ENCODE measurements around the gene AQP6. TPM values are rescaled to one million over a fixed set of nuclear protein-coding genes. Genes with fewer than 3 reads are reported as not detected.

Gene AQP6
- total RNA-seq, 2 donors from 2014 or later, result not detected

GRCh38 chr12:50018968-50019367 lies 46.2 kb downstream of the AQP6 start:
- no peak for ATAC-seq (replicated peaks in 1 of 2)
- no peak overlapping the region for H3K4me3 Mint-ChIP-seq
- peaks cover 8 to 16% of the 10 kb centered on the region in 2 donors for H3K36me3 Mint-ChIP-seq (ENCODE audit: insufficient read depth in 2 of 2)

GRCh38 chr12:50019524-50019923 lies 46.8 kb downstream of the AQP6 start:
- peaks cover 39% of the 10 kb centered on the region for H3K4me1 Mint-ChIP-seq (ENCODE audit: low read depth)
- peaks cover 6 to 11% of the 10 kb centered on the region in 2 donors for H3K36me3 Mint-ChIP-seq (ENCODE audit: insufficient read depth in 2 of 2)
- H3K27me3 Mint-ChIP-seq (ENCODE audit: low read depth), result no peaks in the 10 kb centered on the region
- H3K4me3 Mint-ChIP-seq, result no peak overlapping the region
- no peaks in the 10 kb centered on the region for H3K9me3 Mint-ChIP-seq
- H3K27ac Mint-ChIP-seq, result no peak overlapping the region
- ATAC-seq (replicated peaks in 1 of 2) (no peak), DNase-seq (no peak)

More at GRCh38 chr12:50018968-50019367, 46.2 kb downstream of the AQP6 start:
- Mint-ChIP-seq H3K4me1 (ENCODE audit: low read depth) (peaks cover 40% of the 10 kb centered on the region), H3K9me3 (no peaks in the 10 kb centered on the region), H3K27me3 (ENCODE audit: low read depth) (no peaks in the 10 kb centered on the region), H3K27ac (no peak overlapping the region)
- DNase-seq, result no peak

GRCh38 chr12:50021031-50021430 lies 48.3 kb downstream of the AQP6 start:
- Mint-ChIP-seq H3K4me1 (ENCODE audit: low read depth) (peaks cover 46% of the 10 kb centered on the region), H3K27ac (no peak overlapping the region), H3K36me3 (ENCODE audit: insufficient read depth in 2 of 2) (peaks cover 11 to 14% of the 10 kb centered on the region in 2 donors), H3K27me3 (ENCODE audit: low read depth) (no peaks in the 10 kb centered on the region), H3K4me3 (no peak overlapping the region), H3K9me3 (peaks cover 2 to 3% of the 10 kb centered on the region in 2 donors)
- ATAC-seq (replicated peaks in 1 of 2), result no peak
- no peak for DNase-seq

DNA sequence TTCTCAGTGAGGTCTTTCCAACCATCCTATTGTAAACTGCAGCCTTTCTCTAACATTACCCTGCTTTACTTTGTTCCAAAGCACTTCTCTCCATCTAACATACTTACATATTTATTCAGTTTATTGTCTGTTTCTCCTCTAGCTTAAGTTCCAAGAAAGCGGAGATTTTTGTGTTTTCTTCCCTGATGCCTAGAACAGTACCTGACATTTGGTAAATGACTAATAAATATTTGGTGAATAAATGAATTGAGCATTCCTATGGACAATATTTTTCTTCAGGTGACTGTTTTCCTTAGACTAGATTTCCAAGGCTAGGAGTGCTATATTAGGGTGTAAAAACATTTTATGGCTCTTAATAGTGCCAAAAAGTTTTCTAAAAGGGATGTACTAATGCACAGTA lies 50.2 kb downstream of the AQP6 start:
- H3K4me1 Mint-ChIP-seq (ENCODE audit: low read depth), result peaks cover 46% of the 10 kb centered on the region
- no peak overlapping the region for H3K27ac Mint-ChIP-seq
- DNase-seq, result no peak
- H3K27me3 Mint-ChIP-seq (ENCODE audit: low read depth), result no peaks in the 10 kb centered on the region
- ATAC-seq (replicated peaks in 1 of 2), result no peak
- peak overlapping the region; percentile 94 to 95 for H3K4me3 Mint-ChIP-seq
- H3K9me3 Mint-ChIP-seq, result peaks cover 2 to 3% of the 10 kb centered on the region in 2 donors
- peaks cover 11% of the 10 kb centered on the region in 2 donors for H3K36me3 Mint-ChIP-seq (ENCODE audit: insufficient read depth in 2 of 2)

GRCh38 chr12:50024227-50024626 lies 51.5 kb downstream of the AQP6 start:
- ATAC-seq (replicated peaks in 1 of 2), result no peak
- peak overlapping the region; percentile 93 for H3K27ac Mint-ChIP-seq
- H3K4me3 Mint-ChIP-seq, result peak overlapping the region; percentile 94 to 95
- peaks cover 2 to 3% of the 10 kb centered on the region in 2 donors for H3K9me3 Mint-ChIP-seq
- no peak for DNase-seq
- H3K27me3 Mint-ChIP-seq (ENCODE audit: low read depth), result no peaks in the 10 kb centered on the region
- peaks cover 40% of the 10 kb centered on the region for H3K4me1 Mint-ChIP-seq (ENCODE audit: low read depth)
- peaks cover 11% of the 10 kb centered on the region in 2 donors for H3K36me3 Mint-ChIP-seq (ENCODE audit: insufficient read depth in 2 of 2)

GRCh38 chr12:50024805-50025186 lies 52.0 kb downstream of the AQP6 start:
- Mint-ChIP-seq H3K4me1 (ENCODE audit: low read depth) (peaks cover 36% of the 10 kb centered on the region), H3K36me3 (ENCODE audit: insufficient read depth in 2 of 2) (peaks cover 11% of the 10 kb centered on the region in 2 donors), H3K27ac (peak overlapping the region; percentile 93), H3K27me3 (ENCODE audit: low read depth) (no peaks in the 10 kb centered on the region), H3K4me3 (peak overlapping the region; percentile 94 to 95), H3K9me3 (peaks cover 2 to 3% of the 10 kb centered on the region in 2 donors)
- ATAC-seq (replicated peaks in 1 of 2) (peak; percentile 25 to 29), DNase-seq (peak in 1 of 2 donors; percentile 16)

GRCh38 chr12:50025187-50026059 lies 52.7 kb downstream of the AQP6 start, which contains the start of gene RACGAP1:
Gene RACGAP1 (minus strand): TSS chr12:50025494. CDS start chr12:50016715, 8,779 bp downstream.
- peaks cover 2 to 3% of the 10 kb centered on the region in 2 donors for H3K9me3 Mint-ChIP-seq
- peak; percentile 99 to 100 for ATAC-seq (replicated peaks in 1 of 2)

GRCh38 chr12:50026691-50027090 lies 53.9 kb downstream of the AQP6 start:
- Mint-ChIP-seq H3K4me3 (no peak overlapping the region), H3K36me3 (ENCODE audit: insufficient read depth in 2 of 2) (peaks cover 11% of the 10 kb centered on the region in 2 donors), H3K27ac (no peak overlapping the region), H3K4me1 (ENCODE audit: low read depth) (peaks cover 29% of the 10 kb centered on the region), H3K9me3 (peaks cover 2 to 3% of the 10 kb centered on the region in 2 donors), H3K27me3 (ENCODE audit: low read depth) (peaks cover 5% of the 10 kb centered on the region)
- no peak for ATAC-seq (replicated peaks in 1 of 2)
- no peak for DNase-seq

More at GRCh38 chr12:50025187-50026059, 52.7 kb downstream of the AQP6 start, which contains the start of gene RACGAP1:
- DNase-seq, result peak; percentile 95 to 97
- Mint-ChIP-seq H3K27me3 (ENCODE audit: low read depth) (no peaks in the 10 kb centered on the region), H3K36me3 (ENCODE audit: insufficient read depth in 2 of 2) (peaks cover 11% of the 10 kb centered on the region in 2 donors), H3K4me3 (peak within 1 kb of the TSS; percentile 94 to 95), H3K27ac (peak within 1 kb of the TSS; percentile 93), H3K4me1 (ENCODE audit: low read depth) (peaks cover 36% of the 10 kb centered on the region)

Other genes with a start within 250 kb of the AQP6 start
- gene TMBIM6, start 231.4 kb upstream of the AQP6 start, total RNA-seq, result 100 to 1,000 TPM; 755 to 785 TPM
- gene NCKAP5L, start 144.5 kb upstream of the AQP6 start, total RNA-seq, result 1 to 10 TPM; 5.4 to 5.6 TPM
- gene BCDIN3D, start 129.8 kb upstream of the AQP6 start, total RNA-seq, result 10 to 100 TPM in 1 of 2 donors, 1 to 10 TPM in 1; 9.0 to 10.8 TPM
- under 1 TPM; 0.39 to 0.67 TPM for gene FAIM2, start 69.0 kb upstream of the AQP6 start, total RNA-seq
- not detected for gene AQP2, start 22.2 kb upstream of the AQP6 start, total RNA-seq
- not detected for gene AQP5, start 11.1 kb upstream of the AQP6 start, total RNA-seq
- gene RACGAP1, start 52.5 kb downstream of the AQP6 start, total RNA-seq, result 100 to 1,000 TPM; 121 to 150 TPM
- 10 to 100 TPM in 1 of 2 donors, 1 to 10 TPM in 1; 5.8 to 12.4 TPM for gene ASIC1, start 84.6 kb downstream of the AQP6 start, total RNA-seq
- 100 to 1,000 TPM in 1 of 2 donors, 10 to 100 TPM in 1; 91.0 to 111 TPM for gene SMARCD1, start 112.4 kb downstream of the AQP6 start, total RNA-seq
- gene GPD1, start 131.1 kb downstream of the AQP6 start, total RNA-seq, result 1 to 10 TPM; 1.6 to 3.5 TPM
- 10 to 100 TPM; 41.5 to 50.1 TPM for gene COX14, start 139.3 kb downstream of the AQP6 start, total RNA-seq
- gene CERS5, start 194.4 kb downstream of the AQP6 start, total RNA-seq, result 10 to 100 TPM; 82.5 to 87.6 TPM